Type B pancreatic cell (in vitro differentiated cells): ENCODE measurements around the gene SMIM5. TPM values are rescaled to one million over a fixed set of nuclear protein-coding genes. Genes with fewer than 3 reads are reported as not detected.

Experiments
- DNase-seq: peaks from one replicate; pipeline ENCODE4 v3.0.0; 2021; ENCODE audit warnings: mixed read lengths; ENCODE audit not compliant: unreplicated experiment; ENCODE audit errors: extremely low spot score
- H3K27ac Mint-ChIP-seq: 2 replicates; pipeline ENCODE4 v1.8.0; 2021; ENCODE audit warnings: mild to moderate bottlenecking, mixed read lengths
- H3K27me3 Mint-ChIP-seq: 2 replicates; pipeline ENCODE4 v1.8.0; 2021; ENCODE audit warnings: mixed read lengths
- H3K36me3 Mint-ChIP-seq: 2 replicates; pipeline ENCODE4 v1.8.0; 2021; ENCODE audit warnings: mixed read lengths
- H3K4me1 Mint-ChIP-seq: one replicate; pipeline ENCODE4 v1.8.0; 2021; ENCODE audit warnings: mixed read lengths; ENCODE audit not compliant: unreplicated experiment
- H3K4me3 Mint-ChIP-seq: 2 replicates; pipeline ENCODE4 v1.8.0; 2021; ENCODE audit warnings: mild to moderate bottlenecking, mixed read lengths
- H3K9me3 Mint-ChIP-seq: 2 replicates; pipeline ENCODE4 v1.8.0; 2021; ENCODE audit warnings: mixed read lengths
- total RNA-seq: library from RNA; stranded (reverse); gene quantifications from 2 replicates; pipeline ENCODE4 v1.2.1, GENCODE V29; 2021; ENCODE audit warnings: low replicate concordance
- TF ChIP-seq, protein P1 (sequence below): fragments of 200-600 bp; sonication (generic); conservative IDR thresholded peaks from 2 replicates; pipeline ENCODE4 v1.5.0; 2021; ENCODE audit warnings: antibody characterized with exemption, mild to moderate bottlenecking

The SMIM5 gene
- total RNA-seq, 1 donor from 2014 or later: 9.3 TPM

DNA sequence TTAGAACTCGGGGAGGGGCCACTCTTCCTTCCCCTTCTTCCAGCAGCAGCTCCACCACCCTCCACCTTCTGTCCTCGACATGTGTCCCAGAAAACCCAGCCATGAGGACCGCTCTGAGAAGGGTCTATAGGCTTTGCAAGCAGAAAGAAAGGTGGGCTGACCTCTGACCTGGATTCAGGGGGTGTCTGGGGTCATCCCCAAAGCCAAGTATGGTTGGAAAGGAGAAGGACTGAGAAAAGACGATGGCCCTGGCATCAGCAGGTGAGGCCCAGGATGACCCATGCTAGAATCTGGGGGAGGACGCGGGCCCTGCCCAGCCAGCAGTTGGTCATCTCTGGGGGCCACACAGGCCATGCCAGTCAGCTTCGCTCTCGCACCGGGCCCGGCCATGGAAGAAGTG, 6.1 kb upstream of the SMIM5 start:
- H3K36me3 Mint-ChIP-seq: no peaks in the 10 kb centered on the region
- no peak overlapping the region for H3K4me3 Mint-ChIP-seq
- H3K27ac Mint-ChIP-seq: no peak overlapping the region
- H3K27me3 Mint-ChIP-seq: no peaks in the 10 kb centered on the region
- TF ChIP-seq, protein P1, sequence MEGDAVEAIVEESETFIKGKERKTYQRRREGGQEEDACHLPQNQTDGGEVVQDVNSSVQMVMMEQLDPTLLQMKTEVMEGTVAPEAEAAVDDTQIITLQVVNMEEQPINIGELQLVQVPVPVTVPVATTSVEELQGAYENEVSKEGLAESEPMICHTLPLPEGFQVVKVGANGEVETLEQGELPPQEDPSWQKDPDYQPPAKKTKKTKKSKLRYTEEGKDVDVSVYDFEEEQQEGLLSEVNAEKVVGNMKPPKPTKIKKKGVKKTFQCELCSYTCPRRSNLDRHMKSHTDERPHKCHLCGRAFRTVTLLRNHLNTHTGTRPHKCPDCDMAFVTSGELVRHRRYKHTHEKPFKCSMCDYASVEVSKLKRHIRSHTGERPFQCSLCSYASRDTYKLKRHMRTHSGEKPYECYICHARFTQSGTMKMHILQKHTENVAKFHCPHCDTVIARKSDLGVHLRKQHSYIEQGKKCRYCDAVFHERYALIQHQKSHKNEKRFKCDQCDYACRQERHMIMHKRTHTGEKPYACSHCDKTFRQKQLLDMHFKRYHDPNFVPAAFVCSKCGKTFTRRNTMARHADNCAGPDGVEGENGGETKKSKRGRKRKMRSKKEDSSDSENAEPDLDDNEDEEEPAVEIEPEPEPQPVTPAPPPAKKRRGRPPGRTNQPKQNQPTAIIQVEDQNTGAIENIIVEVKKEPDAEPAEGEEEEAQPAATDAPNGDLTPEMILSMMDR: no peak
- H3K9me3 Mint-ChIP-seq: no peaks in the 10 kb centered on the region
- no peak for DNase-seq
- H3K4me1 Mint-ChIP-seq: peaks cover 6% of the 10 kb centered on the region

DNA sequence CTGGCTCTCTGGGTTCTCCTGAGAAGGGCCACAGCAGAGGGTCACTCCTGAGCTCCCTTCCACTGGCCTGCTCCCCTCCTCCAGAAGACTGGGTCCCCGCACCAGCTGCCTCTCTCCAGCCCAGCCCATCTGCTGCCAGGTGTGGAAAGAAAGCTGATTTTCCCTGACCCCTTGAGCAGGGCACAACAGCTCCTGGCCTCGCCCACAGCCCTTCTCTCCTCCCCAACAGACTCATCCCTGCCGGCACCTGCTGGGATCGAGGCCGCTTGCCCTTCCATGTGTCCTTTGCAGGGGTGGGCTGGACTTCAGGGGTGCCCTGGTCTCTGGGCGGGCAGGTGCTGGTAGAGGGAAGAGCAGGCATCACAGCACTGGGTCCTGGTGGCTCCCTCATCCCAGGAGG, 4.8 kb upstream of the SMIM5 start:
- Mint-ChIP-seq H3K4me1 (no peaks in the 10 kb centered on the region), H3K27ac (no peak overlapping the region), H3K4me3 (no peak overlapping the region), H3K27me3 (no peaks in the 10 kb centered on the region), H3K36me3 (no peaks in the 10 kb centered on the region), H3K9me3 (no peaks in the 10 kb centered on the region)
- no peak for DNase-seq
- TF ChIP-seq, protein P1: no peak

DNA sequence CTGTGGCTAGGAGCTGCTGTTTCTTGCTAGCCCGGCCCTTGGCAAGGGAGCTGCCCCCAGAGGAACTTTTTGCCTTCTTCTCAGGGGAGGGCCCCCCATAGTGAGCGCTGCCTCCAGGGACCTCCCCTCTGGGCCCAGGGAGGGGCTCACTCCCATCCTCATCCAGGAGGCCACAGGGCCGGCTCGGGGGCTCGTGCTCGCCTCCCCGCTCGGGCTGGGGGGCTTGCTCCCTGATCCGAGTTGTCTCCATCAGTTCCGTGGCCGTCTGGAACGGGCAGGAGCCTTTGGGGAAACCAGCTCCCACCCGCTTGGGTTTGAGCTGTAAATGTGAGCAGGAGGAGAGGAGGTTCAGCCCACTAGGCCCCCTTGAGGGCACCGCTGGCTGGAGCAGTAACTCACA, 4.1 kb upstream of the SMIM5 start:
- DNase-seq: no peak
- TF ChIP-seq, protein P1: no peak
- Mint-ChIP-seq H3K4me3 (no peak overlapping the region), H3K36me3 (no peaks in the 10 kb centered on the region), H3K27me3 (no peaks in the 10 kb centered on the region), H3K27ac (no peak overlapping the region), H3K4me1 (peaks cover 5% of the 10 kb centered on the region), H3K9me3 (no peaks in the 10 kb centered on the region)

DNA sequence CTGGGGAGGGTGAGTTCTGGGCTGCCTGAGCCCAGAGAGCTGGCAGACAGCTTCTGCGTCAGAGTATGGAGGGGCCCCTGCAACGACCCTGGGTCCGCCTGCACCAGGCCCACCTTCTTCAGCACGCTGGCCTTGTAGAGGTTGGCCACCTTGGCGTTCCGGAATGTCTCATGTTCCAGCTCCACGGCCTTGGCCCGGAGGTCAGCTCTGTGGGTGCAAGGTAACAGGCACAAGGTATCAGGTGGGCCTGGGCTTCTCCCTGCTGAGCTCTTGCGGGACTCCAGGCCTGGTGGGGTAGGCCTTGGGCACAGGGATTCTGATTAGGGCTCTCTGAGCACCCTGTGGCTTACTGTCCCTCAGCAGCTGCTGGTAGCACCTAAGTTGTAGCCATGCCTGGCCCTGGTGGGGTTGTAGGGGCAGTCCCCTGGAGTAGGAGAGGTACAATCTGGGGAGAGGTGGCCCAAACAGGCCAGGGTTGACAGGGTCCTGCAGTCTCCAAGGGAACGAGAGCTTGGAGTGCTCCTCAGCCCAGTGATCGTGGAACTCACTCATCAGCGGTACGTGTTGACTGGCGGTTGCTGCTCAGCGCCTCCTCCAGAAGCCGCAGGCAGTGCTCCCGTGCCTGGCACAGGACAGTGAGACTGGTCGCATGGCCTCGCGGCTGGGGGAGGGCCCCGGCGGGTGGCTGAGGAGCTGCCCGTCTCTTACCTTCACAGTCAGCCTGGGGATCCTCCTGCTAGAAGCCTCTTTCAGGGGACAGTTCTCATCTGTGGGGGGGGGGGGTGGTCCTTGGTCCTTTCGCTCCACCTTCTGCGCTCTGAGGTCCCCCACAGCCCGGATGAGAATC, 2.9 kb upstream of the SMIM5 start:
- TF ChIP-seq, protein P1: no peak
- no peak overlapping the region for H3K27ac Mint-ChIP-seq
- no peak overlapping the region for H3K4me3 Mint-ChIP-seq

DNA sequence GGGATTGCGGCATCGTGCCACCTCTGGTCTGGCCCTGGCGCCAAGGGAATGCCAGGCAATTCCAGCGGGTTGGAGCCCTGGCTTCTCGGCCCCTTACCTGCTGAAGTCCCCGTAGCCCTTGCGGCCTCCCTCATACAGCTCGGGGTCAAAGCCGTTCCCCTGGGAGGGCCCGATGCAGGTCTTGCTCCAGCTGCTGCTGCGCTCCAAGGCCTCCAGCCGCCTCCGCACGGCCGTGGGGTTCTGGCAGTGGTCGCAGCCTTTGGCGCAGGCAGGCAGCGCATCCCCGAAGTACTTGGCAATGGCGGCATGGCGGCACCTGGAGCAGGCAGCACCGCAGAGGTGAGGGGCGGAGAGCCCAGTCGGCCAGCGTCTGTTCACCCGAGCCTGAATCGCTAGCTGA, 1.9 kb upstream of the SMIM5 start:
- no peak for DNase-seq
- H3K36me3 Mint-ChIP-seq: no peaks in the 10 kb centered on the region
- TF ChIP-seq, protein P1: no peak
- no peak overlapping the region for H3K4me3 Mint-ChIP-seq
- H3K9me3 Mint-ChIP-seq: no peaks in the 10 kb centered on the region
- peaks cover 13% of the 10 kb centered on the region for H3K4me1 Mint-ChIP-seq
- H3K27ac Mint-ChIP-seq: no peak overlapping the region
- H3K27me3 Mint-ChIP-seq: no peaks in the 10 kb centered on the region

More for the DNA sequence above, 2.9 kb upstream of the SMIM5 start:
- Mint-ChIP-seq H3K4me1 (peaks cover 13% of the 10 kb centered on the region), H3K36me3 (no peaks in the 10 kb centered on the region), H3K27me3 (no peaks in the 10 kb centered on the region), H3K9me3 (no peaks in the 10 kb centered on the region)
- no peak for DNase-seq
